C4-2B (cell line): ENCODE results near the gene TMTC2.

Source experiments
- ZFX ChIP-seq: fragments of 450-650 bp; IDR thresholded peaks from 2 replicates; pipeline ENCODE4 v1.6.1; 2017
- TF ChIP-seq, protein P1 (sequence below): fragments of 450-650 bp; conservative IDR thresholded peaks from 2 replicates; pipeline ENCODE4 v1.5.1; 2017; ENCODE audit warnings: mild to moderate bottlenecking

DNA sequence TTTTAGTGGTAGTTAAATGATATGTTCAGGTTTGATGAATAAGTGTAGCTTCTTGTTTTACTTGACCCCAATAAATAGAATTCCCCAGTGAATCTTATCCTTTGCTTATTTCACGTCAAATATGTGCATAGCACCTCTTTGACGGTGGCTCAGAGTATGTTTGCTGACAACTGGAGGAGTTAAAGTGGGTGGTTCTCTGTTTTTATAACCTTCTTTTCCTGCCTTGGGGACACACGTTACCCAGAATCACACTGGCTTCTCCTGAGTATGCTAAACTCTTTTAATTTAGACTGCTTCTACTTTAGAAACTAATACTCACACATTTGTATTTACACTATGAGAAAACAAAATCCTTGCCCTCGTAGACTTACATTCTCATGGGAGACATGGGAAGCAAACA lies 62.3 kb downstream of the TMTC2 start:
- TF ChIP-seq, protein P1, sequence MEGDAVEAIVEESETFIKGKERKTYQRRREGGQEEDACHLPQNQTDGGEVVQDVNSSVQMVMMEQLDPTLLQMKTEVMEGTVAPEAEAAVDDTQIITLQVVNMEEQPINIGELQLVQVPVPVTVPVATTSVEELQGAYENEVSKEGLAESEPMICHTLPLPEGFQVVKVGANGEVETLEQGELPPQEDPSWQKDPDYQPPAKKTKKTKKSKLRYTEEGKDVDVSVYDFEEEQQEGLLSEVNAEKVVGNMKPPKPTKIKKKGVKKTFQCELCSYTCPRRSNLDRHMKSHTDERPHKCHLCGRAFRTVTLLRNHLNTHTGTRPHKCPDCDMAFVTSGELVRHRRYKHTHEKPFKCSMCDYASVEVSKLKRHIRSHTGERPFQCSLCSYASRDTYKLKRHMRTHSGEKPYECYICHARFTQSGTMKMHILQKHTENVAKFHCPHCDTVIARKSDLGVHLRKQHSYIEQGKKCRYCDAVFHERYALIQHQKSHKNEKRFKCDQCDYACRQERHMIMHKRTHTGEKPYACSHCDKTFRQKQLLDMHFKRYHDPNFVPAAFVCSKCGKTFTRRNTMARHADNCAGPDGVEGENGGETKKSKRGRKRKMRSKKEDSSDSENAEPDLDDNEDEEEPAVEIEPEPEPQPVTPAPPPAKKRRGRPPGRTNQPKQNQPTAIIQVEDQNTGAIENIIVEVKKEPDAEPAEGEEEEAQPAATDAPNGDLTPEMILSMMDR = no peak
- no peak for TF ChIP-seq ZFX
